ENCODE results near the gene FBXO44. TPM values are rescaled to one million over a fixed set of nuclear protein-coding genes. Genes with fewer than 3 reads are reported as not detected.
"Not testable (repeated sequence)": the region's sequence is repeated elsewhere in the genome, so short reads cannot be mapped to it uniquely, and the experiment has no call there.

The FBXO44 gene
- total RNA-seq, 1 donor from 2014 or later = 19.0 TPM

DNA sequence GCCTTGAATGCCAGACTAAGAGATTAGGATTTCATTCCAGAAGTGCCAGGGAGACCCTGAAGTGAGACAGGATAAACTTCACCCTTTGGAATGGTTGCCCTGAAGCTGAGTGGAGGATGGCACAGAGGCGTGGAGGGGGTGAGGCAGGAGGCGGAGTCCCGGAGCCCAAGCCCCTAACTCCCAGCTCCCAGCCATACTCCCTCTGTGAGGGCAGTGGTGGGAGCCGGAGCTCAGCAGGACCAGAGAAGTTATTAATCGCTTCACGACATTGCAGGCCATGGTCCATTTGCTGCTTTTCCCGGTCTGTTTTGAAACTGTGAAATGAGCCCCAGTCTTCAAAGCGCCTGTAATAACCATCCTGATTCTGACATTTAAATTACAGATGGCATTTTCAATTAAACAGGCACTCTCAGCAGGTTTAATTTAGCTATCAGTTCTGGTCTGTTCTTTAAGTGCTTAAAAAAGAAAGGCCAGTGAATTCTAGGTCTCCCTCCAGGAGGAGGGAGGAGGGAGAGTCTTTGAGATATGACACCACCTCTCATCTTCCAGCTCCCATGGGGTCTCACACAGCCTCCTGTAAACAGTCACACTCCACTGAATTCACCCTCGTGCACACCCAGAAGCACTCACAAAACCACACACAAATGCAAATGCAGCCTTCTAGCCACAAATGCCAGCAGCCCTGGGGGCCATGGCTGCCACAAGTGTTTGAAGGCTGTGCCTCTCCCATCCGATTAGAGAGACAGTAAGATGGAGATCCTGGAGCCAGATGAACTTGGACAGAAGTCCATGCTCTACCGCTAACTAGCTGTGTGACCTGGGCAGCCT, 20.1 kb upstream of the FBXO44 start:
- DNase-seq (ENCODE audit: missing footprints) = no peak
- intact Hi-C loops (cut with DNase I) = no loop called here
- no peak for ATAC-seq

GRCh38 chr1:11638121-11638520, 16.6 kb upstream of the FBXO44 start:
- DNase-seq (ENCODE audit: missing footprints) = no peak
- intact Hi-C loops (cut with DNase I) = no loop called here
- no peak for ATAC-seq

- ATAC-seq = no peak
- DNase-seq (ENCODE audit: missing footprints) = no peak
- intact Hi-C loops (cut with DNase I) = no loop called here
Observed at GRCh38 chr1:11639372-11639771, 15.3 kb upstream of the FBXO44 start.

DNA sequence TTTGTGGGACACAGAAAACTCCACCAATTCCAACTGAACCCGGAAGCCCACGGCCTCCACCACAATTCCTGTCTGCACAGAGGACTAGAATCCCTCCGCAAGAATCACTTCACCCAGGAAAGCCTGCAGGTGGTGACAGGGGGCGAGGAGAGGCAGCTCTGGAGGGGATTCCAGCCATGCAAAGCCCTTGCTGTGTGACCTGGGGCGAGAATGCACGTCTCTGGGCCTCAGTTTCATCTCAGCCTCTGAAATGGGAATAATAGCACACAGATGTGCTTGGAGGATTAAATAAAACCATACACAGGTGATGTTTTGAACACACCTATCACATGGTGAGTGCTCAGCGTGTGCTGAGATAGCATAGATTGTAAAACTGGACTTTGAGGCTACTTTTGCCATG, 14.6 kb upstream of the FBXO44 start:
- intact Hi-C loops (cut with DNase I) = no loop called here
- ATAC-seq (no peak), DNase-seq (ENCODE audit: missing footprints) (no peak)

DNA sequence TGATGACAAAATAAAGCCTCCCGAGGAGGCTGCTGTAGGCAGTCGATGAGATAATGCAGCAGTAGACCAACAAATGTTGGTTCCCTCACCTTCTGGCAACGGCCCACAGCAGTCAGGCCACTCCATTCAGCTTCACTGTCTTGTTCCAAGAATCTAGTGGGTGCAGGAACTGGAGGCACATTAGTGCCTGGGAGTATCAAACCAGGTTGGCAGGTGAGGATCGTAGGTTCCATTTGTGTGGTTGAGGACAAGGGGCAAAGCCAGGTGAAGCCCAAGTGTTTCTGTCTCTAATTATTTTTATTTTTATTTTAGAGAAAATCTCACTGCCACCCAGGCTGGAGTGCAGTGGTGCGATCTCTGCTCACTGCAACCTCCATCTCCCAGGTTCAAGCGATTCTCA, 13.7 kb upstream of the FBXO44 start:
- intact Hi-C loops (cut with DNase I) = no loop called here
- no peak for ATAC-seq
- DNase-seq (ENCODE audit: missing footprints) = no peak

GRCh38 chr1:11641776-11642305, 12.8 kb upstream of the FBXO44 start:
- ATAC-seq (no peak), DNase-seq (ENCODE audit: missing footprints) (no peak)
- intact Hi-C loops (cut with DNase I) = loop anchor here (1.0 to 2.0 kb wide), 4 partner anchors 163 to 605 kb away; partner anchors contain the start of gene DISP3

GRCh38 chr1:11642418-11643017, 12.2 kb upstream of the FBXO44 start:
- DNase-seq (ENCODE audit: missing footprints) = not testable (repeated sequence)
- intact Hi-C loops (cut with DNase I) = loop anchor here (1.0 to 2.0 kb wide), 4 partner anchors 164 to 605 kb away; partner anchors contain the start of gene DISP3
- peak; percentile 75 for ATAC-seq

- no peak for DNase-seq (ENCODE audit: missing footprints)
- intact Hi-C loops (cut with DNase I) = loop anchor here (2.0 kb wide), 3 partner anchors 165 to 403 kb away; partner anchors contain the start of gene DISP3
- ATAC-seq = no peak
Observed at GRCh38 chr1:11643782-11644181, 10.9 kb upstream of the FBXO44 start.

- intact Hi-C loops (cut with DNase I) = no loop called here
Observed at GRCh38 chr1:11645270-11645669, 9.4 kb upstream of the FBXO44 start.

GRCh38 chr1:11645670-11646265, 8.9 kb upstream of the FBXO44 start:
- ATAC-seq (peak; percentile 36), DNase-seq (ENCODE audit: missing footprints) (peak; percentile 87)
- intact Hi-C loops (cut with DNase I) = no loop called here

More at GRCh38 chr1:11645270-11645669, 9.4 kb upstream of the FBXO44 start:
- no peak for ATAC-seq
- DNase-seq (ENCODE audit: missing footprints) = no peak

- ATAC-seq (no peak), DNase-seq (ENCODE audit: missing footprints) (no peak)
- intact Hi-C loops (cut with DNase I) = no loop called here
Observed at GRCh38 chr1:11646317-11646716, 8.4 kb upstream of the FBXO44 start.

DNA sequence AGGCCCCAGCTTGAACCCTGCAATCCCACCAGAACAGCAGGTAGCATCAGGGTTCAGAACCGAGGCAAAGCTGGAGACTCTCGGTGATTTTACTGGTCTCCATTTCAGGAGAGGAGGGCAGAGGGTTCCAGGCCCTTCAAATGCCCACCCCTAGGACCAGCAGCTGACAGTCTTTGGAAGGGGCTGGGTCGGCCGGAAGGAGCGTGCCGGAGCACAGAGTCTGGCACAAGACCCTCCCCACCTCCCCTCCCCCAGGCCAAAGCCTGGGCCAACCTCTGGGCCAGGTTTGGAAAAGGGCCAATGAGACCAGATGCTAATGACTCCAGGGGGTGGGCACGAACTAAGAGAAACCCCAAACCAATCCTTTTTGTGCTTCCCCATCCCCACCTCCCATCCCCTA, 7.3 kb upstream of the FBXO44 start:
- DNase-seq (ENCODE audit: missing footprints) (no peak), ATAC-seq (no peak)
- intact Hi-C loops (cut with DNase I) = no loop called here

DNA sequence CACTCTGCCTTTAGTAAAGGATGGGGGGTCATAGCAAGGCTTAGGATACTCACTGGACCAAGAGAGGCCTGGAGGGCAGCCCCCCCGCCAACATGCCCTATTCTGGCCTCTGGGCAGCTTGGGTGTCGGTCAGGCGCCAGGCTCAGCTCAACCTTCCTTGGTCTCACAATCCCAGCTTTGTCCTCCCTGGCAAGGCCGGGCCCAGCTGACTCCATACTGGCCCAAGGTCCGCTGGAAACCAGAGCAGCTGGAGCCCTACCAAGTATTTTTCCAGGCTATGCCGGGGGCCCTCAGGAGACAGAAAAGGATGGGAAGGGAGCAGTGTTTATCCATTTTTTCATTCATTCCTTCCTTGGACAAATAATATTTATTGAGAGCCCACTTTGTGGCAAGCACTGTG, 6.6 kb upstream of the FBXO44 start:
- ATAC-seq (no peak), DNase-seq (ENCODE audit: missing footprints) (no peak)
- intact Hi-C loops (cut with DNase I) = no loop called here

DNA sequence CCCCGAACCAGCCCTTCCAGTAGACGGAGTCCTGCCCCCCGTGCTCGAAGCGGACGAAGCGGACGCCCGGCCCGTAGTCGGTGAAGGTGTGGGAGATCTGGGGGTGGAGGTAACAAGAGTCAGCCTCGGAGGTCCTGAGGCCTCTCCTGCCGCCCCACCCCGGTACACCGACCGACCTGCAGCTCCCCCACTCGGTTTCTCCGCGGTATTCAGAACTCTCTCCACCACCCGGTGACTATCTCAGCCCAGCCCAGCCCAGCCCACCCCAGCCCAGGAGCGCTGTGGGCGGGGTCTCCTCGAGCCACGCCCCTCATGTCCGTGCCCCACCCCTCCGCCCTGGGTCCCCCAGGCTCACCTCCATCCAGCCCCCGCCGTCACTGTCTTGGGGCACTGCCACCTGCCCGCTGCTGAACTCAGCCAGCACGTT, 5.9 kb upstream of the FBXO44 start:
- intact Hi-C loops (cut with DNase I) = no loop called here
- DNase-seq (ENCODE audit: missing footprints) (no peak), ATAC-seq (peak; percentile 17)

DNA sequence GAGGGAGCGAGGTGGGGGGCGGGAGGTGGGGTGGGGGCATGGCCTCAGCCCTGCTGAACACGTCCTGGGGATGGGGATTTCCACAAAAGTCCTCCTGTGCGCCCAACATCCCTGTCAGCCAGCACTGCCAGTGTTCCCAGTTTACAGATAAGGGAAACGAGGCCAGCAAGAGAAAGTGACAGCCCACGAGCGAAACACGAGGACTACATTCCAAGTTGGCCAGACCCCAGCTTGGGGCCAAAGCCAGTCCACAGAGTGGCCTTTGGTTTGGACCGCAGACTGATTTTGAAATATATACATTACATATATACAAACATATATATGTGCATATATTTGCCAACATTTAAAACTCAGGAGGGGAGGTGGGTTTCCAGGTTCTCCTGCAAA, 5.4 kb upstream of the FBXO44 start:
- ATAC-seq = no peak
- intact Hi-C loops (cut with DNase I) = no loop called here
- no peak for DNase-seq (ENCODE audit: missing footprints)

- DNase-seq (ENCODE audit: missing footprints) (no peak), ATAC-seq (peak; percentile 1)
- intact Hi-C loops (cut with DNase I) = loop anchor here (1.0 kb wide), 1 partner anchor 70 kb away; no protein-coding TSS in a partner anchor
Observed at GRCh38 chr1:11649624-11650330, 4.9 kb upstream of the FBXO44 start.

- ATAC-seq (peak; percentile 73), DNase-seq (ENCODE audit: missing footprints) (peak; percentile 88)
- intact Hi-C loops (cut with DNase I) = loop anchor here (1.0 kb wide), 1 partner anchor 69 kb away; no protein-coding TSS in a partner anchor
Observed at GRCh38 chr1:11650331-11650991, 4.2 kb upstream of the FBXO44 start.

DNA sequence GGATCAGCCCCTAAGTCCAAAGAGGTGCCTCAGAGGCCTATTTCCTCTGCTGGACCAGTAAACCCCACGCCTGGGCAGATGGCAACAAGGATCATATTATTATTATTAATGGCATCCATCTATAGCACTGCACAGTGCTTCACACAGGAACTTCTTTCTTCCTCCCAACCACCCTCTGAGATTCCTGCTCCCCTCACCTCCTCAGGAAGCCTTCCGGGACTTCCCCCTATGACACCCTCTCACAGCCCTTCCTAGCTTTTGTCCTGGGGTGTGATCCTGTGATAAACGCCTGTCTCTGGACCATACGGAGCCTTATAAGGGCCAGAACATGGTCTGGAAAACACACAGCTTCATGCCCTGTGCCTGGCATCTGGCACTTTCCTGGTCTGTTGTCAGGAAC, 3.7 kb upstream of the FBXO44 start:
- ATAC-seq (no peak), DNase-seq (ENCODE audit: missing footprints) (no peak)
- intact Hi-C loops (cut with DNase I) = no loop called here
